ENCODE results near the gene SEC23A.
"Not testable (repeated sequence)": the region's sequence is repeated elsewhere in the genome, so short reads cannot be mapped to it uniquely, and the experiment has no call there.

DNA sequence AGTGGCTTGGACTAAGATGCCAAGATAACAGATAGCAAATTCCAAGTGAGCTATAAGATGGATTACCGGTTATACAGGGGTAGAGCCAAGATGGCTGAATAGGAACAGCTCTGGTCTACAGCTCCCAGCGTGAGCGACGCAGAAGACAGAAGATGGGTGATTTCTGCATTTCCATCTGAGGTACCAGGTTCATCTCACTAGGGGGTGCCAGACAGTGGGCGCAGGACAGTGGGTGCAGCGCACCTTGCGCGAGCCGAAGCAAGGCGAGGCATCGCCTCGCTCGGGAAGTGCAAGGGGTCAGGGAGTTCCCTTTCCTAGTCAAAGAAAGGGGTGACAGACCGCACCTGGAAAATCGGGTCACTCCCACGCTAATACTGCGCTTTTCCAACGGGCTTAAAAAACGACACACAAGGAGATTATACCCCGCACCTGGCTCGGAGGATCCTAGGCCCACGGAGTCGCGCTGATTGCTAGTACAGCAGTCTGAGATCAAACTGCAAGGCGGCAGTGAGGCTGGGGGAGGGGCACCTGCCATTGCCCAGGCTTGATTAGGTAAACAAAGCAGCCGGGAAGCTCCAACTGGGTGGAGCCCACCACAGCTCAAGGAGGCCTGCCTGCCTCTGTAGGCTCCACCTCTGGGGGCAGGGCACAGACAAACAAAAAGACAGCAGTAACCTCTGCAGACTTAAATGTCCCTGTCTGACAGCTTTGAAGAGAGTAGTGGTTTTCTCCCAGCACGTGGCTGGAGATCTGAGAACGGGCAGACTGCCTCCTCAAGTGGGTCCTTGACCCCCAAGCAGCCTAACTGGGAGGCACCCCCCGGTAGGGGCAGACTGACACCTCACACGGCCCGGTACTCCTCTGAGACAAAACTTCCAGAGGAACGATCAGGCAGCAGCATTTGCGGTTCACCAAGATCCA lies 85.7 kb downstream of the SEC23A start:
- TF ChIP-seq EED (CRISPR knock-in tag; IDR thresholded peaks at IDR 0.05), result peak; percentile 69; the same call in 1 of the 2 replicates
- TF ChIP-seq, protein P1, sequence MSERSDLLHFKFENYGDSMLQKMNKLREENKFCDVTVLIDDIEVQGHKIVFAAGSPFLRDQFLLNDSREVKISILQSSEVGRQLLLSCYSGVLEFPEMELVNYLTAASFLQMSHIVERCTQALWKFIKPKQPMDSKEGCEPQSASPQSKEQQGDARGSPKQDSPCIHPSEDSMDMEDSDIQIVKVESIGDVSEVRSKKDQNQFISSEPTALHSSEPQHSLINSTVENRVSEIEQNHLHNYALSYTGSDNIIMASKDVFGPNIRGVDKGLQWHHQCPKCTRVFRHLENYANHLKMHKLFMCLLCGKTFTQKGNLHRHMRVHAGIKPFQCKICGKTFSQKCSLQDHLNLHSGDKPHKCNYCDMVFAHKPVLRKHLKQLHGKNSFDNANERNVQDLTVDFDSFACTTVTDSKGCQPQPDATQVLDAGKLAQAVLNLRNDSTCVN (CRISPR knock-in tag; IDR thresholded peaks at IDR 0.05; ENCODE audit: borderline replicate concordance), result peak; percentile 15; the same call in 1 of the 2 replicates
- TF ChIP-seq POLR2AphosphoS5 (IDR thresholded peaks at IDR 0.05; ENCODE audit: low read depth, low read length); GABPA (IDR thresholded peaks at IDR 0.05; ENCODE audit: low read depth, low read length); GABPA (CRISPR knock-in tag; IDR thresholded peaks at IDR 0.05; ENCODE audit: low read depth): not testable (repeated sequence)
- TF ChIP-seq, protein P2, sequence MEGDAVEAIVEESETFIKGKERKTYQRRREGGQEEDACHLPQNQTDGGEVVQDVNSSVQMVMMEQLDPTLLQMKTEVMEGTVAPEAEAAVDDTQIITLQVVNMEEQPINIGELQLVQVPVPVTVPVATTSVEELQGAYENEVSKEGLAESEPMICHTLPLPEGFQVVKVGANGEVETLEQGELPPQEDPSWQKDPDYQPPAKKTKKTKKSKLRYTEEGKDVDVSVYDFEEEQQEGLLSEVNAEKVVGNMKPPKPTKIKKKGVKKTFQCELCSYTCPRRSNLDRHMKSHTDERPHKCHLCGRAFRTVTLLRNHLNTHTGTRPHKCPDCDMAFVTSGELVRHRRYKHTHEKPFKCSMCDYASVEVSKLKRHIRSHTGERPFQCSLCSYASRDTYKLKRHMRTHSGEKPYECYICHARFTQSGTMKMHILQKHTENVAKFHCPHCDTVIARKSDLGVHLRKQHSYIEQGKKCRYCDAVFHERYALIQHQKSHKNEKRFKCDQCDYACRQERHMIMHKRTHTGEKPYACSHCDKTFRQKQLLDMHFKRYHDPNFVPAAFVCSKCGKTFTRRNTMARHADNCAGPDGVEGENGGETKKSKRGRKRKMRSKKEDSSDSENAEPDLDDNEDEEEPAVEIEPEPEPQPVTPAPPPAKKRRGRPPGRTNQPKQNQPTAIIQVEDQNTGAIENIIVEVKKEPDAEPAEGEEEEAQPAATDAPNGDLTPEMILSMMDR (CRISPR knock-in tag; IDR thresholded peaks at IDR 0.05), result peak; percentile 80
- TF ChIP-seq, protein P3, sequence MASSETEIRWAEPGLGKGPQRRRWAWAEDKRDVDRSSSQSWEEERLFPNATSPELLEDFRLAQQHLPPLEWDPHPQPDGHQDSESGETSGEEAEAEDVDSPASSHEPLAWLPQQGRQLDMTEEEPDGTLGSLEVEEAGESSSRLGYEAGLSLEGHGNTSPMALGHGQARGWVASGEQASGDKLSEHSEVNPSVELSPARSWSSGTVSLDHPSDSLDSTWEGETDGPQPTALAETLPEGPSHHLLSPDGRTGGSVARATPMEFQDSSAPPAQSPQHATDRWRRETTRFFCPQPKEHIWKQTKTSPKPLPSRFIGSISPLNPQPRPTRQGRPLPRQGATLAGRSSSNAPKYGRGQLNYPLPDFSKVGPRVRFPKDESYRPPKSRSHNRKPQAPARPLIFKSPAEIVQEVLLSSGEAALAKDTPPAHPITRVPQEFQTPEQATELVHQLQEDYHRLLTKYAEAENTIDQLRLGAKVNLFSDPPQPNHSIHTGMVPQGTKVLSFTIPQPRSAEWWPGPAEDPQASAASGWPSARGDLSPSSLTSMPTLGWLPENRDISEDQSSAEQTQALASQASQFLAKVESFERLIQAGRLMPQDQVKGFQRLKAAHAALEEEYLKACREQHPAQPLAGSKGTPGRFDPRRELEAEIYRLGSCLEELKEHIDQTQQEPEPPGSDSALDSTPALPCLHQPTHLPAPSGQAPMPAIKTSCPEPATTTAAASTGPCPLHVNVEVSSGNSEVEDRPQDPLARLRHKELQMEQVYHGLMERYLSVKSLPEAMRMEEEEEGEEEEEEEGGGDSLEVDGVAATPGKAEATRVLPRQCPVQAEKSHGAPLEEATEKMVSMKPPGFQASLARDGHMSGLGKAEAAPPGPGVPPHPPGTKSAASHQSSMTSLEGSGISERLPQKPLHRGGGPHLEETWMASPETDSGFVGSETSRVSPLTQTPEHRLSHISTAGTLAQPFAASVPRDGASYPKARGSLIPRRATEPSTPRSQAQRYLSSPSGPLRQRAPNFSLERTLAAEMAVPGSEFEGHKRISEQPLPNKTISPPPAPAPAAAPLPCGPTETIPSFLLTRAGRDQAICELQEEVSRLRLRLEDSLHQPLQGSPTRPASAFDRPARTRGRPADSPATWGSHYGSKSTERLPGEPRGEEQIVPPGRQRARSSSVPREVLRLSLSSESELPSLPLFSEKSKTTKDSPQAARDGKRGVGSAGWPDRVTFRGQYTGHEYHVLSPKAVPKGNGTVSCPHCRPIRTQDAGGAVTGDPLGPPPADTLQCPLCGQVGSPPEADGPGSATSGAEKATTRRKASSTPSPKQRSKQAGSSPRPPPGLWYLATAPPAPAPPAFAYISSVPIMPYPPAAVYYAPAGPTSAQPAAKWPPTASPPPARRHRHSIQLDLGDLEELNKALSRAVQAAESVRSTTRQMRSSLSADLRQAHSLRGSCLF (CRISPR knock-in tag; IDR thresholded peaks at IDR 0.05; ENCODE audit: borderline replicate concordance), result not testable (repeated sequence)
- TF ChIP-seq ZNF605 (CRISPR knock-in tag; IDR thresholded peaks at IDR 0.05), result peak; percentile 86
